Left kidney (tissue), 2 donors: ENCODE measurements around the gene MALT1. TPM values are rescaled to one million over a fixed set of nuclear protein-coding genes. Genes with fewer than 3 reads are reported as not detected.
A peak's percentile ranks its signal among the peaks of the same experiment; 100 is the strongest.
"Not testable (repeated sequence)": the region's sequence is repeated elsewhere in the genome, so short reads cannot be mapped to it uniquely, and the experiment has no call there.

Experiments
- DNase-seq: peaks from one replicate; pipeline ENCODE4 v3.0.0-alpha.2; 2013
- polyA plus RNA-seq: library from polyadenylated mRNA; unstranded; fragments of 120-200 nt; gene quantifications from one replicate; pipeline ENCODE4 v1.2.1, GENCODE V29; 2013; ENCODE audit not compliant: insufficient read length

Gene MALT1
- polyA plus RNA-seq, 1 donor, result 42.6 TPM

- DNase-seq, result no peak
Observed at GRCh38 chr18:58770601-58771000, 99.3 kb downstream of the MALT1 start.

GRCh38 chr18:58772161-58772560 is 100.9 kb downstream of the MALT1 start:
- DNase-seq, result no peak

- no peak for DNase-seq
Observed at GRCh38 chr18:58776084-58776483, 104.8 kb downstream of the MALT1 start.

- not testable (repeated sequence) for DNase-seq
Observed at GRCh38 chr18:58776541-58776940, 105.3 kb downstream of the MALT1 start.

GRCh38 chr18:58777471-58777870 is 106.2 kb downstream of the MALT1 start:
- DNase-seq, result no peak

GRCh38 chr18:58779529-58779928 is 108.3 kb downstream of the MALT1 start:
- DNase-seq, result no peak

GRCh38 chr18:58780045-58780444 is 108.8 kb downstream of the MALT1 start:
- DNase-seq, result no peak

- peak; percentile 89 for DNase-seq
Observed at GRCh38 chr18:58781627-58782194, 110.4 kb downstream of the MALT1 start.

- DNase-seq, result no peak
Observed at GRCh38 chr18:58784601-58785137, 113.4 kb downstream of the MALT1 start.

GRCh38 chr18:58785171-58785805 is 114.0 kb downstream of the MALT1 start:
- DNase-seq, result no peak

- DNase-seq, result no peak
Observed at GRCh38 chr18:58785870-58786269, 114.6 kb downstream of the MALT1 start.

- DNase-seq, result no peak
Observed at GRCh38 chr18:58787536-58788149, 116.4 kb downstream of the MALT1 start.

- DNase-seq, result no peak
Observed at GRCh38 chr18:58788470-58788869, 117.2 kb downstream of the MALT1 start.

- DNase-seq, result peak; percentile 78
Observed at GRCh38 chr18:58788971-58789875, 118.0 kb downstream of the MALT1 start.

GRCh38 chr18:58789876-58790240 is 118.6 kb downstream of the MALT1 start:
- DNase-seq, result peak; percentile 63

- no peak for DNase-seq
Observed at GRCh38 chr18:58792086-58792485, 120.8 kb downstream of the MALT1 start.

- DNase-seq, result no peak
Observed at GRCh38 chr18:58793361-58793760, 122.1 kb downstream of the MALT1 start.

GRCh38 chr18:58796220-58796619 is 125.0 kb downstream of the MALT1 start:
- no peak for DNase-seq

GRCh38 chr18:58800582-58800981 is 129.3 kb downstream of the MALT1 start:
- DNase-seq, result no peak

GRCh38 chr18:58802959-58803358 is 131.7 kb downstream of the MALT1 start:
- DNase-seq, result no peak

GRCh38 chr18:58803978-58804377 is 132.7 kb downstream of the MALT1 start:
- no peak for DNase-seq
